Stimulated activated CD8-positive, alpha-beta memory T cell treated with anti-CD3 and anti-CD28 coated beads, Interleukin-4, amount 100 ng/mL, for 48 hours (primary cell): ENCODE measurements around the gene PSMD9.

ENCODE experiments used
- DNase-seq: peaks from one replicate; pipeline ENCODE4 v3.0.0-alpha.2; 2020

PSMD9 gene

DNA sequence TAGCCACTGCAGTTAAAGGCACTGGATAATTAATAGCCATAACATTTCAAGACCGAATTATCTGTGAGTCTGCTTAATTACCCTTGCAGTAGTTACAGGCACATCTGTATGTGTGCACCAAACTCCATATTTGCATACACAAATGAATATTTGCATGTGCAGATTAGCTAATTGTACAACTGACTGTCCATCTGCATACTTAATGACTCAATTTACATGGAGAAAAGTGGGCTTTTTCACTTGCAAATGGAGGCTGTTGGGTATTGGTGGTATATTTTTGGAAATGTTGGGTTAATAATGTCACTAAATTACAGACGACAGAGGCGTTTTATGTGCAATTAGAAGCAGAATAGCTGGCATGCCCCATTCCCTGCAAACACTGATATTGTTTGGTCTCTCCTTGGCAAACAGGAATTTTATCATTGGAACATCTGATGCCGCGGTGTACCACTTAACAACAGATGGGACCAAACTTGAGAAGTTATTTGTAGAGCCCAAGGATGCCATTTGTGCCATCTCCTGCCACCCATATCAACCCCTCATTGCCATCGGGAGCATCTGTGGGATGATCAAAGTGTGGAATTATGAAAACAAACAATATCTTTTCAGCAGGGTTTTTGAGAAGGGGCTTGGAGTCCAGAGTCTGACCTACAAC, 69.4 kb downstream of the PSMD9 start:
- no peak for DNase-seq

DNA sequence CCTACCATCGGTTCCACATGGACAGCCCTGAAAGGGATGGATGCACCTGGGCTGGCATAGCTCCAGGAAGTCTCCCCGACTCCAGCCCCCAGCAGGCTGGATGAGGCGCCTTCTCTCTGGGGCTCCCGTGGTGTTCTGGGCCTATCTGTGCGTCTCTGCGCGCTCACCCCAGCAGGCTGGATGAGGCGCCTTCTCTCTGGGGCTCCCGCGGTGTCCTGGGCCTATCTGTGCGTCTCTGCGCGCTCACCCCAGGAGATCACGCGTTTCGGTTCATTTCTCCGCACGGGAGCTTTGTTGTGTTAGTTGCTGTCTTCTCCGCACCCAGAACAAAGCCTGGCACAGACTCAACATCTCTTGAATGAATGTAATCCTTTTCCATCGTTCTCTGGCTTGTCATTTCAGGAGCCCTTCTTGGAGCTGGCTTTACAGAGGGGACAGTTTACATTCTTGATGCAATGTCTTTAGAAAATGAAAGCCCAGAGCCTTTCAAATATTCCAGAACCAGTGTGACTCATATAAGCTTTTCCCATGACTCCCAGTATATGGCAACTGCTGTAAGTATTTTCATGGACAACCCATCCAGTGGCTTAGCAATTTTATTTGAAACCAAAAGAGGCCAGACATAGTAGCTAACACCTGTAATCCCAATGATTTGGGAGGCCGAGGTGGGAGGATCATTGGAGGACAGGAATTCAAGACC, 70.1 kb downstream of the PSMD9 start:
- DNase-seq = no peak

DNA sequence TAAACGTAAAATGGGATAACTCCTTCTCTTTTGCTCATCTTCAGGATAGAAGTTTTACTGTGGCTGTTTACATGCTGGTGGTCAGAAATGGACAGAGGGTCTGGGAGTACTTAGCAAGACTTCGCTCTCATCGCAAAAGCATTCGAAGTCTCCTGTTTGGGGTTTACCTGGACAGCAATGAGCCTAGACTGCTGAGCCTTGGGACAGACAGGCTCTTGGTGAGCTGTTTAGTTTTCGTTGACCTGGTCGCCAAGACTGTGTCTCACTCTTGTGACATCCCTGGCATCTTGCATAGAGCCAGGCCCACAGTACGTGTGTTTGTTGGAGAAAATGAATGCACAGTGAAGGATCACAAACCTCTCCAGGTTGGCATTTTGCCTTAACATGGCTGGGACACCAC, 72.0 kb downstream of the PSMD9 start:
- DNase-seq = no peak

GRCh38 chr12:121961195-121961879, 72.7 kb downstream of the PSMD9 start:
- DNase-seq = no peak

DNA sequence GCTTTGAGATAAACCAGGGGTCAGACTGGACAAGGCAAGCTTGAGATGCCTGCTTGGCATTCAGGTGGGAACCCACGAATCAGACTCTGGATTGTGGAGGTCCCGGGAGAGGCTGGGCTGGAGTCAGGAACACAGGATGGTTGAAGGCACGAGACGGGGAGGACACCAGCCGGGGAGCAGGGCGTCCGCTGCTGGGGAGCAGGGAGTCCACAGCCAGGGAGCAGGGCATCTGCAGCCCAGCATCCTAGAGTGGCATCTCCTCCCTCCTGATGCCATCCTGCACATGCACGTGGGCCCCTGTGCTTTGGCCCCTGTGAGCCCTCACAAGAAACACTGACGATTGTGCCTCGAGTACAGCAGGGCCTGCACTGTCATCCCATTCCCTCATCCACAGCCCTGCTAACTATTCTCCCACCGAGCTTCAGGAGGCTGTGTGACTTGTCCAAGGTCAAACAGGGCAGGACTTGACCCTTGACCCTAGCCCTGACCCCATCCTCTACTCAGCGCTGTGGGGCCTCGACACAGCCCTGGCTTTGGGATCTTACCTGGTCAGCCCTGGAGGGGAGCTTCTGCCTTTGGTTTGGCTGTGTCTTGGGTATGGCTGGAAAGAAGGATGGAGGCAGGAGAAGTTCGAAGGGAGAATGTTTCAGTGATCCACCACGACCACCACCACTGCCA, 74.9 kb downstream of the PSMD9 start:
- no peak for DNase-seq

GRCh38 chr12:121964813-121965643, 76.4 kb downstream of the PSMD9 start:
- DNase-seq = no peak

DNA sequence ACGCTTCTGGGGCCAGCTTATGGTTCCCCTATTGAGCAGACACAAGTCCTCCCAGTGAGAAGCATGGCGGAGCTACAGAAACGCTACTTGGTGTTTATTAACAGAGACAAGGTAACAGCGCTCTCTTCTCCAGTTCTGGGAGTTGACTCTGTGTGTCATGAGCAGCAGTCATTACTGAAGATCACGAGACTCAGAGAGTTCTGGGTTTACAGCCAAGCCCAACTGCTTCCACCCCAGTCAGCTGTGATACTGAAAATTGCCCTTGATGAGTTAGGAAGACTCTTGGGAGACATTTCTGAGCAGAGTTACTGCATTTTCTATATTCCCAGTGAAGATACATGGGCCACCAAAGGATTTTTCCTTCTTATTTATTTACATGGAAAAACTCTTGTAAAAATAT, 78.4 kb downstream of the PSMD9 start:
- no peak for DNase-seq
